ENCODE data around the gene YTHDF2. TPM values are rescaled to one million over a fixed set of nuclear protein-coding genes. Genes with fewer than 3 reads are reported as not detected.

Gene YTHDF2
- total and polyA plus RNA-seq, 9 of the 15 experiments (the other 6 are each of a cell fraction or from before 2014, with no cell fraction given) = 41.0 to 111 (median 83.3) TPM

GRCh38 chr1:28815533-28816185 lies 78.9 kb downstream of the YTHDF2 start:
- Histone ChIP-seq H3K27me3 (ENCODE audit: control insufficient read depth in 2 of 2, insufficient read depth in 2 of 2, low read length in 2 of 2) (peaks cover 62 to 92% of the 10 kb centered on the region in 2 experiments), H3K27ac (ENCODE audit: extremely low read depth, low read depth, low read length) (no peak overlapping the region), H4K20me1 (replicated peaks; ENCODE audit: control insufficient read depth, insufficient read depth, low read length) (peaks cover 30% of the 10 kb centered on the region), H3K4me3 (no peak overlapping the region), H2AFZ (ENCODE audit: low read depth, low read length) (no peak overlapping the region), H3K9me3 (replicated peaks; ENCODE audit: control insufficient read depth, insufficient read depth, low read depth, low read length) (no peaks in the 10 kb centered on the region), H3K79me2 (ENCODE audit: control insufficient read depth, insufficient read depth, low read length) (no peaks in the 10 kb centered on the region), H3K36me3 (ENCODE audit: control insufficient read depth, insufficient read depth, low read length) (no peaks in the 10 kb centered on the region), H3K9me1 (ENCODE audit: control insufficient read depth, insufficient read depth, low read length) (no peaks in the 10 kb centered on the region), H3K9ac (ENCODE audit: insufficient read depth in 1 of 2, low read depth in 2 of 2, low read length in 2 of 2) (0 out of 4 replicates have a peak overlapping the region, but pooled peaks of 1 of the 2 experiments have one; percentile 20), H3K4me2 (ENCODE audit: insufficient read depth, low read length) (no peak overlapping the region), H3K4me1 (replicated peaks in 1 of 2; ENCODE audit: control insufficient read depth in 2 of 2, insufficient read depth in 2 of 2, low read length in 2 of 2) (peaks cover 0 to 21% of the 10 kb centered on the region in 2 experiments; a peak in 2 of 5 replicates)
- intact Hi-C loops (cut with micrococcal nuclease) = no loop called here
- TF ChIP-seq POLR3A (IDR thresholded peaks at IDR 0.05; ENCODE audit: borderline replicate concordance, extremely low read depth, insufficient read depth, insufficient read length) = no peak
- no peak for TF ChIP-seq XRCC4 (IDR thresholded peaks at IDR 0.05; ENCODE audit: extremely low read depth, insufficient read depth, insufficient read length)
- no peak for TF ChIP-seq HNRNPLL (IDR thresholded peaks at IDR 0.05; ENCODE audit: low read depth, low read length, poor library complexity, severe bottlenecking)
- TF ChIP-seq MAFG (tag; conservative IDR thresholded peaks at IDR 0.05) = no peak
- TF ChIP-seq ZBTB34 (CRISPR knock-in tag; IDR thresholded peaks at IDR 0.05) = no peak
- no peak for TF ChIP-seq GABPB2 (CRISPR knock-in tag; conservative IDR thresholded peaks at IDR 0.05)
- no peak for TF ChIP-seq SFPQ (IDR thresholded peaks at IDR 0.05; ENCODE audit: low read depth, low read length)
- TF ChIP-seq ZNF785 (CRISPR knock-in tag; IDR thresholded peaks at IDR 0.05) = no peak
- TF ChIP-seq NFATC3 (IDR thresholded peaks at IDR 0.05) = no peak
- no peak for TF ChIP-seq RBM34 (IDR thresholded peaks at IDR 0.05; ENCODE audit: borderline replicate concordance, insufficient read depth, low read length)
- ChIA-PET CTCF (ENCODE audit: low intra/inter-chr PET ratio) (no interaction called here), POLR2A (interaction anchor here (0.6 to 1.7 kb wide), 7 partner anchors 10 to 167 kb away, joined by 3 to 11 read pairs (median 5); partner anchors contain the start of gene RNU11)
- BruUV-seq (replicated peaks) = no TSS peak
- no peak for FAIRE-seq
- DNase-seq (ENCODE audit: extremely low read depth in 1 of 4, low spot score in 3 of 4) = no peak
- WGBS (ENCODE audit: insufficient coverage, low coverage, missing lambda C conversion rate) = 3% methylated on average over 12 of the region's 12 CpGs
- in situ Hi-C loops (cut with MboI) = no loop called here
- ATAC-seq = peak; percentile 30
